ENCODE results near the gene NHLRC1. TPM values are rescaled to one million over a fixed set of nuclear protein-coding genes. Genes with fewer than 3 reads are reported as not detected.

NHLRC1 gene
- total and polyA plus RNA-seq, 4 donors = 0.97 to 4.3 (median 2.2) TPM

DNA sequence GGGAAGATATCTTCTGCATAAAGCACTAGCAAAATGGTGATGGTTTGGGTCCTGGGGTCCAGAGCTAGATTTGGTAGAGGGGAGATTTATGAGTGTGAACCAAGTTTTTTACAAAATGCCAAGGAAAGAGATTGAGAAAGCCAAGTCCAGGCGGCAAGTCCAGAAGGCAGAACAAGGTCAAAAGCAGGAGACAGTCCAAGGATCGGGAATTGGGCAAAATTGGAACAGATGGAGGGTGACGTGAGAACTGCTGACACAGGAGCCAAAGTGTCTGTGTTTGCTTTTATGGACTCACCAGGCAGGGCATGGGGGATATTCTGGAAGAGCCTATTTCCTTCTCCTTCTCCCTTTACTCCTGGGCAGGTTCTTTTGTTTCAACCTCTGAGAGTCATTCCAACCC lies 4.1 kb downstream of the NHLRC1 start:
- WGBS, 2 donors = 61 to 71% methylated on average over 3 of the region's 3 CpGs
- H3K27ac ChIP-seq (ENCODE audit: low read depth in 1 of 2, low read length in 1 of 2) = no peak overlapping the region
- TF ChIP-seq, protein P1, sequence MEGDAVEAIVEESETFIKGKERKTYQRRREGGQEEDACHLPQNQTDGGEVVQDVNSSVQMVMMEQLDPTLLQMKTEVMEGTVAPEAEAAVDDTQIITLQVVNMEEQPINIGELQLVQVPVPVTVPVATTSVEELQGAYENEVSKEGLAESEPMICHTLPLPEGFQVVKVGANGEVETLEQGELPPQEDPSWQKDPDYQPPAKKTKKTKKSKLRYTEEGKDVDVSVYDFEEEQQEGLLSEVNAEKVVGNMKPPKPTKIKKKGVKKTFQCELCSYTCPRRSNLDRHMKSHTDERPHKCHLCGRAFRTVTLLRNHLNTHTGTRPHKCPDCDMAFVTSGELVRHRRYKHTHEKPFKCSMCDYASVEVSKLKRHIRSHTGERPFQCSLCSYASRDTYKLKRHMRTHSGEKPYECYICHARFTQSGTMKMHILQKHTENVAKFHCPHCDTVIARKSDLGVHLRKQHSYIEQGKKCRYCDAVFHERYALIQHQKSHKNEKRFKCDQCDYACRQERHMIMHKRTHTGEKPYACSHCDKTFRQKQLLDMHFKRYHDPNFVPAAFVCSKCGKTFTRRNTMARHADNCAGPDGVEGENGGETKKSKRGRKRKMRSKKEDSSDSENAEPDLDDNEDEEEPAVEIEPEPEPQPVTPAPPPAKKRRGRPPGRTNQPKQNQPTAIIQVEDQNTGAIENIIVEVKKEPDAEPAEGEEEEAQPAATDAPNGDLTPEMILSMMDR (IDR thresholded peaks at IDR 0.05; ENCODE audit: control extremely low read depth, extremely low read depth) = no peak

DNA sequence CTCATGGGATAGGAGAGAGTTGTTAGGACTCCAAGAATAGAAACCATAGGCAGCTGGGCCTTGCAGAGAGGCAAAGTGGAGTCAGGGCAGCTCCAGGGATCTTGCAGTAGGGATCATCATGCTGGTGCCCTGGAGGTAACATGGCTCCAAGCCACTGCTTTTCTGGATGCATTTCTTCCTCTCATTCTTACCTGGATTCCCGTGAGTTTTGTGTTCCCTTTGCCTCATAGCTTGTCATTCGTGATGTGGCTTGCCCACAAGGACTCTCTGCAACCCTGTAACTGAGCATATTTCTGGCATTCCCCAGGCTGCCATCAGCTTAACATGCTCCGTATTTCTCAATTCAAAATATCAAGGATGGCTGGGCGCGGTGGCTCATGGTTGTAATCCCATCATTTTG lies 5.3 kb downstream of the NHLRC1 start:
- TF ChIP-seq, protein P1 (IDR thresholded peaks at IDR 0.05; ENCODE audit: control extremely low read depth, extremely low read depth) = no peak
- Histone ChIP-seq H3K4me3 (no peak overlapping the region), H3K27ac (ENCODE audit: low read depth in 1 of 2, low read length in 1 of 2) (no peak overlapping the region), H3K9me3 (ENCODE audit: control insufficient read depth in 4 of 4, insufficient read depth in 3 of 4, low read length in 3 of 4) (no peaks in the 10 kb centered on the region), H3K4me1 (ENCODE audit: control insufficient read depth in 5 of 5, insufficient read depth in 5 of 5, low read length in 5 of 5) (peaks cover 0 to 4% (median 0%) of the 10 kb centered on the region in 5 donors), H3K27me3 (ENCODE audit: control insufficient read depth in 3 of 3, insufficient read depth in 3 of 3, low read length in 2 of 3) (no peaks in the 10 kb centered on the region), H3K36me3 (ENCODE audit: control insufficient read depth in 4 of 4, insufficient read depth in 4 of 4, low read length in 4 of 4) (no peaks in the 10 kb centered on the region), H3K9ac (ENCODE audit: insufficient read depth in 1 of 2, low read length in 2 of 2) (no peak overlapping the region)
- DNase-seq (no peak), ATAC-seq (ENCODE audit: insufficient read depth, low FRiP score) (no peak)
- WGBS, 2 donors = 89 to 91% methylated on average over 5 of the region's 5 CpGs

More for the DNA sequence above, 4.1 kb downstream of the NHLRC1 start:
- Histone ChIP-seq H3K36me3 (ENCODE audit: control insufficient read depth in 4 of 4, insufficient read depth in 4 of 4, low read length in 4 of 4) (no peaks in the 10 kb centered on the region), H3K9ac (ENCODE audit: insufficient read depth in 1 of 2, low read length in 2 of 2) (no peak overlapping the region), H3K4me3 (no peak overlapping the region), H3K27me3 (ENCODE audit: control insufficient read depth in 3 of 3, insufficient read depth in 3 of 3, low read length in 2 of 3) (no peaks in the 10 kb centered on the region), H3K4me1 (ENCODE audit: control insufficient read depth in 5 of 5, insufficient read depth in 5 of 5, low read length in 5 of 5) (peaks cover 0 to 6% (median 2%) of the 10 kb centered on the region in 5 donors), H3K9me3 (ENCODE audit: control insufficient read depth in 4 of 4, insufficient read depth in 3 of 4, low read length in 3 of 4) (no peaks in the 10 kb centered on the region)
- DNase-seq = no peak
- ATAC-seq (ENCODE audit: insufficient read depth, low FRiP score) = no peak

DNA sequence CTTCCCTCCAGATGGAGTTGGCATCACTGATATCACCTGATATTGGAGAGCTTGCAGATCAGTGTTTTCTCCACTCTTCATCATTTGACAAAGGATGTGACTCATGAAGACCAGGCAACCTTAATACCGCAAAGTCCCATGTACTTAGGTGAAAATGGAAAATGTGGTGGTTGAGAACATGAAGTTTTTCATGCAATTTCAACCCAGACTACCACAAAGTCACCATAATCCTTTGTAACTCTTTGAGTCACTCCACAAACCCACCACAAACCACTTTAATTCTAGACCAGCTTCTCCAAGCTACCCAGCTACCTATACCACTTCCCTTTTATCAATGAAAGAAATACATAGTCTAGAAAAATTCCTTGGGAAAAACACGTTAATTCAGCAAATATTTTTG lies 7.1 kb downstream of the NHLRC1 start:
- H3K27me3 ChIP-seq (ENCODE audit: control insufficient read depth in 3 of 3, insufficient read depth in 3 of 3, low read length in 2 of 3) = no peaks in the 10 kb centered on the region
- H3K4me3 ChIP-seq = no peak overlapping the region
- no peaks in the 10 kb centered on the region for H3K4me1 ChIP-seq (ENCODE audit: control insufficient read depth in 5 of 5, insufficient read depth in 5 of 5, low read length in 5 of 5)
- no peak overlapping the region for H3K27ac ChIP-seq (ENCODE audit: low read depth in 1 of 2, low read length in 1 of 2)
- H3K36me3 ChIP-seq (ENCODE audit: control insufficient read depth in 4 of 4, insufficient read depth in 4 of 4, low read length in 4 of 4) = no peaks in the 10 kb centered on the region
- ATAC-seq (ENCODE audit: insufficient read depth, low FRiP score) = no peak
- H3K9ac ChIP-seq (ENCODE audit: insufficient read depth in 1 of 2, low read length in 2 of 2) = no peak overlapping the region
- TF ChIP-seq, protein P1 (IDR thresholded peaks at IDR 0.05; ENCODE audit: control extremely low read depth, extremely low read depth) = no peak
- DNase-seq = no peak
- WGBS, 2 donors = 79 to 90% methylated on average over 2 of the region's 2 CpGs
- H3K9me3 ChIP-seq (ENCODE audit: control insufficient read depth in 4 of 4, insufficient read depth in 3 of 4, low read length in 3 of 4) = no peaks in the 10 kb centered on the region

DNA sequence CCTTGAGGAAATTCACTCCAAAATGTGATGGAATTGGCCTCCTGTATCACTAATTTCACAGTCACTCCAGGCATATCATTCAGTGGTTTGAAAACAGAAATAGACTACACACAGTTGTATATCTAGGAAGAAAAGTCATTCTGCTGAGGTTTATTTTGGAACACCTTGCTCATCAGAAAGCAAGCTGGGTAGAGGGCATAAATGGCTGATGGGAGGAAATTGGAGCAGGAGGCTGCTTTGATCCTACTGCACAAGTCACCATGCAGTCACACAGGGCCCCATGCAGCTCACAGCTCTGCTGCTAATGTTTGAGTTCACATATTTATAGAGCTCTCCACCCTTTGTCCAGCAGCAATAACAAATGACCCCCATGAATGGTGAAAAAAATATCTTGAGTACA lies 12.3 kb downstream of the NHLRC1 start:
- TF ChIP-seq, protein P1 (IDR thresholded peaks at IDR 0.05; ENCODE audit: control extremely low read depth, extremely low read depth) = no peak
- no peak overlapping the region for H3K27ac ChIP-seq (ENCODE audit: low read depth in 1 of 2, low read length in 1 of 2)
- DNase-seq = no peak
- H3K9me3 ChIP-seq (ENCODE audit: control insufficient read depth in 4 of 4, insufficient read depth in 3 of 4, low read length in 3 of 4) = peaks cover 0 to 4% (median 0%) of the 10 kb centered on the region in 4 donors
- no peak overlapping the region for H3K4me3 ChIP-seq
- no peak overlapping the region for H3K9ac ChIP-seq (ENCODE audit: insufficient read depth in 1 of 2, low read length in 2 of 2)
- no peak for ATAC-seq (ENCODE audit: insufficient read depth, low FRiP score)
- no peaks in the 10 kb centered on the region for H3K4me1 ChIP-seq (ENCODE audit: control insufficient read depth in 5 of 5, insufficient read depth in 5 of 5, low read length in 5 of 5)
- no peaks in the 10 kb centered on the region for H3K36me3 ChIP-seq (ENCODE audit: control insufficient read depth in 4 of 4, insufficient read depth in 4 of 4, low read length in 4 of 4)
- H3K27me3 ChIP-seq (ENCODE audit: control insufficient read depth in 3 of 3, insufficient read depth in 3 of 3, low read length in 2 of 3) = no peaks in the 10 kb centered on the region

Measured in lung (tissue), 12 donors.